Midbrain (tissue), 1 donor: ENCODE data around the gene RUNDC1.
A peak's percentile ranks its signal among the peaks of the same experiment; 100 is the strongest.
"Not testable (repeated sequence)": the region's sequence is repeated elsewhere in the genome, so short reads cannot be mapped to it uniquely, and the experiment has no call there.

Experiments used
- DNase-seq: peaks from one replicate; lab custom pipeline; 2025; lab: John Stamatoyannopoulos, UW

RUNDC1 gene

DNA sequence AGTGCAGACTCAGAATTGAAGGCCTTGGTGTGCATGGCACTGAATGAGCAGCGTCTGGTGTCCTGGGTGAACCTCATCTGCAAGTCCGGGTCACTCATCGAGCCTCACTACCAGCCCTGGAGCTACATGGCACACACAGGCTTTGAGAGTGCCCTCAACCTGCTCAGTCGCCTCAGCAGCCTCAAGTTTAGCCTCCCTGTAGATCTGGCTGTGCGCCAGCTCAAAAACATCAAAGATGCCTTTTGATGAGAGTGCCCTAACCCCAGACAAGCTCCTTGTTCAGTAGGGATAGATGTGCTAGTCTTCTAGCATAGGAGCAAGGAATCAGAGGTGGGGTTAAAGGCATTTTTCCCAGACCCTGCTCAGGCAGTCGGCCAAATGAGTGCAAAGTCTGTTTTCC is 11.1 kb downstream of the RUNDC1 start:
- DNase-seq, result no peak

DNA sequence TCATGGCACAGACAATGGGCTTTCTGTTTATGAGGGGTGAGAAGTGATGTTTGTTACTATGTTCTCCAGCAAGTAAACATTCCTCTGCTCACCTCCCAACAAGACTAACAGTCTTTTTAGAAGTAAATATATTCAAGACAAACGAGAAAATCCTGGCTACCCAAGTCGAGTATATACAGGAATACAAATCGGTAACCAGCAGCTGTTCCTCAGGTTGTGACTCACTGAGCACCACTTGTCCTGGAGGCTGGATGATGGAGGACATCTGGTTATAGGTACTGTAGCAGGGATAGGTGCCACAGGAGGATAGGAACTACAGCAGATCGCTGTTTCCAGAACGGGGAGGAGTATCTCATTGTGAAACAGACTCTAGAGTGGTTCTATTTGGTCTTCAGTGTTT is 12.5 kb downstream of the RUNDC1 start:
- DNase-seq, result no peak

DNA sequence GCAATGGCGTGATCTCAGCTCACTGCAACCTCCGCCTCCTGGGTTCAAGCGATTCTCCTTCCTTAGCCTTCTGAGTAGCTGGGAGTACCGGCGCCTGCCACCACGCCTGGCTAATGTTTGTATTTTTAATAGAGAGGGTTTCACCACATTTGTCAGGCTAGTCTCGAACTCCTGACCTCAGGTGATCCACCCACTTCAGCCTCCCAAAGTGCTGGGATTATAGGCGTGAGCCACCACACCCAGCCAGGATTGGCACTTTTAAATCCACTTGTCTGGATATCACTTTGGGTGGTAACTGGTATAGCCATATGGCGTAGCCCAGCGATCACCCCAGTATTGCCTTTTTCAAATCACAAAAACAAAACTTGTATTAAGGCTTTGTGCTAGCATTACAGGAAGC is 13.5 kb downstream of the RUNDC1 start:
- not testable (repeated sequence) for DNase-seq

DNA sequence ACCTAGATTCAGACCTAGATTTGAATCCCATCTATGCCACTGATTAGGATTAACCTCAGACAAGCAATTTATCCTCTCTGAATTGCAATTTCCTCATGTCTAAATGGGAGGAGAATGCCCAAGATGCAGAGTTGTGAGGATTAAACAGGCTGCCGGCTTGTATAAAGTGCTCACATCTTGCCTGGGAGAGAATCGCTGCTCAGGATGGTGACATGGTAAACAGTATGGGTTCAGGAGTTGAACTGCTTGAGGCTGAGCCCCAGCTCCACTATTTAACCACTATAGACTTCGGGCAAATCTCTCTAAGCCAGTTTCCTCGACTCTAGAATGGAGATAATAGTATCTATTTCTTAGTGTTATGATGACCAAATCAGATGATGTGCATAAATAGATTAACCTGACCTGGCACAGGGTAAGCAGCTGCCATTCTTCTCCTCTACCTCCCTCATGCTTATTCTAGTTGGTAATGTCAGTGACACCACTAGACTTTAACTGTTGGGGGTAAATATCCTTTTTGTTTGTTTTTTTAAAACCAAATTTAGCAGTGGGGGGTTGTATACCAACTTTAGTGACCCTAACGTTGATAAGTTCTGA is 17.1 kb downstream of the RUNDC1 start:
- no peak for DNase-seq

DNA sequence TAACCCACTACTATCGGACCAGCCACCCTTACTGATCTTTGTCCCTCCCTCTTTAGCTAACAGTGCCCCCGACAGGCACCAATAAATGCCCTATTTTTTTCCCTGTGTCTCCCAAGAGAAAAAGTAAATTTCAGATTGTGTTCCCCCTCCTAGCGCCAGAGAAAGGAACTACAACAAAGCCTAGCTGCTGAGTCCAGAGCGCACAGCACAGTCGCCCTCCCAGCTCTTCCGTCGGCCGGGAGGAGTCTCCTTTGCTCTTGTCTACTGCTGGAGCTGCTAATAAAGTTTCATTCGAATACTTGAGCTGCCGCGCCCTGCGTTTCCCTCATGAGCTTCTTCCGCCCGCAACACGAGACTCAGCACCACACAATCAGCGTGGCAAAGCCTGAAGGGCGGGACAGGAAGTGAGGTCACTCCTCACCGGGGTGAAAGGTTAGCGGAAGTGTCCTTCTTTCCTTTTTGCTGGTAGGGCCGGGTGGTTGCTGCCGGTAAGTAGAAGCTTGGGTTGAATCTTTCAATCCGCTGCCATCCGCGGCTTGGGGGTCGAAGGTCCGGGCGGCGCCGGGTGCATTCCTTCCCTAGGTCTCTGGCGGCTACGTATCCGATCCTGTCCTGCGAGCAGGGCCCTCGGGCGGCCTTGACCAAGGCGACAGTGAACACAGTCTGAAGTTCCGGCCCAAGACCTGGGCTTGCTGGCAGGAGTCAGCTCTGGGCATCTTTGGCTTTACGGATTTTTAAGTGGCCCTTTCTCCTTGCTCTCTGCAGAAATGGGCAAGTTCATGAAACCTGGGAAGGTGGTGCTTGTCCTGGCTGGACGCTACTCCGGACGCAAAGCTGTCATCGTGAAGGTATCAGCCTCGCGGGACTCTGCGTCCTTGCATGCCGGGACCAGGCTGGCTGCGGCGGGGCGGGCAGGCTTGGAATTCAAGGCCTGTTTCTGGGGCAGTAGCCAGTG is 17.9 kb downstream of the RUNDC1 start, which contains the start of gene RPL27:
RPL27 (plus strand) TSS at position 436 of the 955 bp plus-strand sequence; CDS start at position 768, 332 bp downstream.
- DNase-seq, result peak; percentile 99

DNA sequence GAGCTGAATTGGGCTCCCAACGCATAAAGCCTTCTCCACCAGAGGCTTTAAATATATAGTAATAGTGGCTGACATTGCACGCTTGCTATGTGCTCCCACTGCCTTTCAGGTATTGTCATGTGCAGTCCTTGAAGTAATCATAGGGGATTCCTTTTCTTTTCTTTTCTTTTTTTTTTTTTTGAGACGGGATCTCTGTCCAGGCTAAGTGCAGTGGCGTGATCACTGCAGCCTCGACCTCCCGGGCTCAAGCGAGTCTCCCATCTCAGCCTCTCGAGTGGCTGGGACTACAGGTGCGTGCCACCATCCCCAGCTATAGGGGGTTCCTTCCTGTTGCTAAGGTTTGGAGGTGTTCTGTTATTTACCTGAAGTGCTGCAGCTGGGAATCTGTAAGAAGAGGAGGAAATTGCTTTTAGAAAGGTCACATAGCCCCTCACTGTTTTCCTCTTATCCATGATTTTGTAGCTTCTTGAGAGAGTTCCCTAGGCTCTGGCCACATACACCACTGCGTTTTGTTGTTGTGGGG is 18.7 kb downstream of the RUNDC1 start:
- DNase-seq, result no peak

DNA sequence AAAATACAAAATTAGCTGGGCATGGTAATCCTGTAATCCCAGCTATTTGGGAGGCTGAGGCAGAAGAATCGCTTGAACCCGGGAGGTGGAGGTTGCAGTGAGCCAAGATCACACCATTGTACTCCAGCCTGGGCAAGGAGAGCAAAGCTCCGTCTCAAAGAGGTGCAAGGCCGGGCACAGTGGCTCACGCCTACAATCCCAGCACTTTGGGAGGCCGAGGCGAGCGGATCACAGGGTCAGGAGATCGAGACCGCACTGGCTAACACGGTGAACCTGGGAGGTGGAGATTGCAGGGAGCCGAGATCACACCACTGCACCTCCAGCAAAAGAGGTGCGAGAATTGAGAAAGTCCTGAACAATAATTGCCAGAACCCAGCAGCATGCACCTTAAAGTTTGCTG is 20.5 kb downstream of the RUNDC1 start:
- DNase-seq, result not testable (repeated sequence)

DNA sequence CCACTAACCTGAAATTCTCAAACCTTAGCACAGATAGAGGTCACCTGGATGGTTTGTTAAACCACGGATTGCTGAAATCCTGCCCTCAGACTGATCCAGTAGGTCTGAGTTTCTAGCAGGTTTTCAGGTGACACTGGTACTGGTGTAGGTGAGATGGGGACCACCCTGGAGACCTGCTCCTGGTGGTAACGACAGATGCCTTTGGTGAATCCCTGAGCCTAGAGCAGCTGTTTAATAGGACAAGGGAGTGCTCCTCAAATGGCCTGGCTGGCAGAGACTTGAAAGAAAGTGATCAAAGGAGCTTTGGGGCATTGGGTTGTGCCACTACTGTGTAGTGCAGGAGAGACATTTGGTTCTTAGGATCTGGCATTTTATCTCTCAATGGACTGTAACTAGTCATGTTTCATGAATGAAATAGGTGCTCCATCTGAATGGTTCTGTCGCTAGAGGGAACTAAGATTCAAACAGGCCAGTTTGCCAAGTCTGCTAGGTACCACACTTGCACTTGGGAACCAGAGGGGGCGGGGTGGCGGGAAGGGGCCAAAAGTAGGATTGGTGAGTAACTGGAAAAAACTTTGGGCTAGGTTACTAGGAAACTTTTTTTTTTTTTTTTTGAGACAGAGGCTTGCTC is 23.3 kb downstream of the RUNDC1 start:
- DNase-seq, result no peak

DNA sequence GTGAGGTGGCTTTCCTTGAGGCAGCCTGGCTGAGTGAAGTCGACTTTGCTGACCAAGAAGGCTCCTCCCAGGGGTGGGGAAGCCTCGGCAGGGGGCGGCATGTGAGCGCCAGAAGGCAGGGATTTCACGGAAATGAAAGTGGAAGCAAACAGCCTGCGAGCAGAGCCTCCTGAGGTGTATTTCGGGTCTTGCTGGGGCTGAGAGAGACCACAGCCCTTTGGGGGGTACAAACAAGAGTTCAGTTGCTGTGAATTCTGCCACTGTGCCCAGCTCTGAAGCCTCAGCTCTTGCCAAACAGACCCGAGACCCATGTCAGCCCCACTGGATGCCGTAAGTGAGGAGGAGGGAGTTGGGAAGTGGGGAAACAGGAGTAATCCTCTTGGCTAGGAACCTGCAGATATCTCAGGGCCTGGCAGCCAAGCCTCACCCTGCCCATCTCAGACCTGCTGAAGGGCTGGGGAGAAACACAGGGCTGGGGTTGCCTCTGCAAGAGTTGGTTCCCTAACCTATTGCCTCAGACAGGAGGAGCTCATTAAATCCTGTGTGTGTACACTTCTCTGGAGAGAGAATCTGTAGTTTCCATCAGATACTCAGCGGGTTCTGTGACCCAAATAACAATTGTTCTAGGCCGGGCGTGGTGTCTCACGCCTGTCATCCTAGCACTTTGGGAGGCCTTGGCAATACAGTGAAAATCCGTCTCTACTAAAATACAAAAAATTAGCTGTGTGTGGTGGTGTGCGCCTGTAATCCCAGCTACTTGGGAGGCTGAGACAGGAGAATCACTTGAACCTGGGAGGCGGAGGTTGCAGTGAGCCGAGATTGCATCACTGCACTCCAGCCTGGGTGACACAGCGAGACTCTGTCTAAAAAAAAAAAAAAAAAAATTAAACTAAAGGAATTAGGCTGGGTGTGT is 26.5 kb downstream of the RUNDC1 start, which contains the start of gene IFI35:
IFI35 (plus strand) TSS at position 146 of the 913 bp plus-strand sequence; CDS start at position 310, 164 bp downstream.
- DNase-seq, result peak; percentile 76

DNA sequence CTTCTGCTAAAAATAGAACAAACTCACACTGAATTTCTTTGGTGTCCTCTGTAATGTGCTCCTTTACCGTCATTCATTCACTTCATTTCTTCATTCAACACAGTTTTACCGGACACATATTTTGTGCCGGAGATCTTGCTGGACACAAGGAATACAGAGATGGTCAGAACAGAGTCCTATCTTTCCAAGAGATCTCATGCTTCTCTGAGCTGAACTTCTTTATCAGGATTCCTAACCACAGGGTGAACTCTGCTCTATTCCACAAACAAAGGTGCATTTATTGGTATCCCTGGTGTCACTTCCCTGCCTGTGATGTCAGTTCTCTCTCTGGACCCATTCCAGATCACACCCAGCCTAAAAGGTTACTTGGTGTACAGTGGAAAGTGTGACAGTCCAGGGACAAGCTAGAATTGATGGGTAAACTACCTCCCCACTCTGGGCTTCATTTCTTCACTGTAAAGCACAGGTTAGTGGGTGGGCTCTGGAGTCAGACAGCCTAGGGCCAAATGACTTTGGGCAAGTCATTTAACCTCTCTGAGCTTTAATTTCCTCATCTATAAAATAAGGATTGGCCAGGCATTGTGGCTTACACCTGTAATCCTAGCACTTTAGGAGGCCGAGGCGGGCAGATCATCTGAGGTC is 30.4 kb downstream of the RUNDC1 start:
- DNase-seq, result no peak

DNA sequence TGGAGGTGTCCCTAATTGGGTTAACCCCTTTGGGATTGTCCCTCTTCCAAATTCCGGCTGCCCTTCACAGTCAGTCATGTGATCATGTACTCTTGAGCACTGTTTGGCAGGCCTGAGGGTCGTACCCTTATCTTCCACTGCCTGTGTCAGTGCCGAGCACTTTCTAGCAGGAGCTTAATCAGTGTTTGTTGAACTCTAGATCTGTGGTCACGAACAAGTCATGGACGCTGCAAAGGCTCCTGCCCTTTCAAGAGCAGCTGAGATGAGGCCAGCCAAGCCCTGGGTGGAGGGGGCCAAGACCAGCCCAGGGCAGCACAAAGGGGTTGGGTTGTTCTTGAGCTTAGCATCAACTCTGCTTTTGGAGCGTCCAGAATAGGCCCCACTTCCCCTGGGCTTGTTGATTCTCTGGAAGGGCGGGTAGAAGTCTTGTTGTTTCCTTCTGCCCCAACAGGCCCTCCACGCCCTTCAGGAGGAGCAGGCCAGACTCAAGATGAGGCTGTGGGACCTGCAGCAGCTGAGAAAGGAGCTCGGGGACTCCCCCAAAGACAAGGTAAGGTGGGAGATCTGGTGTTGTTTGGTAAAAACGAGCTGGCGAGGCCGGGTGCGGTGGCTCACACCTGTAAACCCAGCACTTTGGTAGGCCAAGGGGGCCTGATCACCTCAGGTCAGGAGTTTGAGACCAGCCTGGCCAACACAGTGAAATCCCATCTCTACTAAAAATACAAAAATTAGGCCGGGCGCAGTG is 31.5 kb downstream of the RUNDC1 start:
- DNase-seq, result no peak

DNA sequence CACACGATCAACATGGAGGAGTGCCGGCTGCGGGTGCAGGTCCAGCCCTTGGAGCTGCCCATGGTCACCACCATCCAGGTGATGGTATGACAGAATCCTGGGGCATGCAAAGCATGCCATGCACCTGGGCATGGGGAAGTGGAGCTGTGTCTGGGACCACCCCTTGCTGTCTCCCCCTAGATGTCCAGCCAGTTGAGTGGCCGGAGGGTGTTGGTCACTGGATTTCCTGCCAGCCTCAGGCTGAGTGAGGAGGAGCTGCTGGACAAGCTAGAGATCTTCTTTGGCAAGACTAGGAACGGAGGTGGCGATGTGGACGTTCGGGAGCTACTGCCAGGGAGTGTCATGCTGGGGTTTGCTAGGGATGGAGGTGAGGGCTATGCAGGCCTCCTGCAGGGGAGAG is 32.9 kb downstream of the RUNDC1 start:
- DNase-seq, result no peak

DNA sequence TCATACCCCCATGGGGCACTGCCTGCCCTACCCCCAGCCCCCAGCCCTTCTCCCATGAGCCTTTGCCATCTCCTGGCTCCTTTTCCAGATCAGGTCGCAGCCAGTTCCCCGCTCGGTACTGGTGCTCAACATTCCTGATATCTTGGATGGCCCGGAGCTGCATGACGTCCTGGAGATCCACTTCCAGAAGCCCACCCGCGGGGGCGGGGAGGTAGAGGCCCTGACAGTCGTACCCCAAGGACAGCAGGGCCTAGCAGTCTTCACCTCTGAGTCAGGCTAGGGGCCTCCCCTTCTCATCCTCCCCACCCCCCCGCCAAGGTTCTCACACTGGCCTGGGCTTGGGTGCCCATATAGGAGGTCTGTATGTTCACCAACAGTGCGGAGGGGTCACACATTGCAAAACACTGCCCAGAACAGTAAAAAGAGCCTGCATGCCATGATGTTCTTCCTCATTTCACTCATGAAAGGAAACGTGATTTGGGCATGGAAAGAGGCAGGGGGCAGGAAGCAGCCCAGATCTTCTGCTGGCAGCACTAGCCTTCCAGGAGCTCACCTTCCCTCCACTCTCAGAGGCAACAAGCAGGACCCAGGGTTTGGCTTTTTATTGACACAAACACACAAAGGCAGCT is 33.8 kb downstream of the RUNDC1 start:
- no peak for DNase-seq

DNA sequence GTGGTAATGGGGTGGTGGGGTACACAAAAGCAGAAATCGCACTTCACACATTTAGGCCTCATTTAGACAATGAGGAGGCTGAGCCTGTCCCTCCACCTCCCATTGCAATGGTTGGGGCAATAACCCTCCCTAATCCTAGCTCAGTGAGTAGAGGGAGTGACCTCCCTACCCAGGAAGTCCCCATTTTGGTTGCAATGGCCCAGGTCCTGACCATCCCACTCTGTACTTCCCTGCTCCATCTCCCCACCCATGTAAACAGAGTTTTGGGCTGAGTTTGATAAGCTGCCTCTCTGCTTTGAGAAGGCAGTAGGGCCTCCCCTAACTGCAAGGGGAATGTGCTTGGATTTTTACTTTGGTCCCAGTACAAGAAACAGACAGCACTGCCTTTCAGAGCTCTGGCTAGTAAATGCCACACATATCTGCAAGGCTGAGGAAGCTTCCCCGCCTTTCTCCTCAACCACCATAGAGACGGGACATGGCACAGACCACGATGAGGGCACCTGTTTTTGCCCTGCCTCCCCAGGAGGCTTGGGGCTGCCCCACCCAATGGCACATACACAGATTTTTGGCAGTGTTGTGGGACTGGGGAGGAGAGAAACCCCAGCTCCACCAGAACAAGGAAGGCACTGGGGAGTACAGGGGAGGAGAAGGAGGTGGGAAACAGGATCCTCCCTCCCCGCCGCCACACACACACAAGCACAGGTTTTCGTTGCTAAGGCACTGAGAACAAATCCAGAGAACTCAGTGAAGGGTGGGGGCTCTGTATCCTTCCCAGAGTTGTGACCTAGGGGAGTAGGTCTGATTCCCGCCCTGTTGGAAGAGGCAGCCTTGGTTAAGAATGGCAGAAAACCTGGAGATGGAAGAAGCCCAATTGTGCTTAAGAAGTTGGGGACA is 34.5 kb downstream of the RUNDC1 start:
- DNase-seq, result no peak

DNA sequence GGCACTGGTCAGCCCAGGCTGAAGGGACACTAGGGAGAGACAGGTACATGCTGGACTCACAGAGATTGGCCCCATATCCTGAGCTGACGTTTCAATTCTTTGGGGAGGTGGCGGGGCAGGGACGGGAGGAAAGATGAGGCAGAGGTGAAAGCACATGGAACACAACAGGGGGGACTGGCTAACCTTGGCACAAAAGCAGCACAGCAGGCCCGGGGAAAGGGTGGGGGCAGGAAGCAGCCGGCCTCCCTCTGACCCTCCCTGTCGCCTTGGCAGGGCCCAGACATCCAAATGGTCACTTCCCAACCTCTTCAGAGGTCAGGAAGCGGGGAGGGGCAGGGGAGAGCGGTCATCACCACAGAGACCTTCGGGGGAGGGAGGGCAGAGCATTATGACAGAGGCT is 35.2 kb downstream of the RUNDC1 start:
- DNase-seq, result no peak

DNA sequence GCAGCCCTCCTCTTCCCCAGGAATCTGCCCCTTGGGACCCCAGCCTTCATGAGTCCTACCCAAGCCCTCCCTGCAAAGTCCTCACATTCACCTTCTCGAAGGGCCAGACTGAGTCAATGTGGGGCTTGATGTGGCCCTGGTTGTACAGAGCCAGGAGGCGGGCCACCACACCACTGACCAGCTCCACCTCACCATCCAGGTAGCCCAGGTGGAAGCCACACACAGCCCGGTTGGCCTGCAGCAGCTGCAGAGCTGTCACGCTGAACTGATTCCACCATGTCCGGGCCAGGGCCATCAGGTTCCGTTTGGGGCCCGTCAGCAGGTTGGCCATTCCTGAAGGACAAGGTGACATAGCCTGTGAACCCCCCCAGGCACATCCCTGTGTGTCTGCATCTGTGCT is 35.9 kb downstream of the RUNDC1 start:
- DNase-seq, result no peak

DNA sequence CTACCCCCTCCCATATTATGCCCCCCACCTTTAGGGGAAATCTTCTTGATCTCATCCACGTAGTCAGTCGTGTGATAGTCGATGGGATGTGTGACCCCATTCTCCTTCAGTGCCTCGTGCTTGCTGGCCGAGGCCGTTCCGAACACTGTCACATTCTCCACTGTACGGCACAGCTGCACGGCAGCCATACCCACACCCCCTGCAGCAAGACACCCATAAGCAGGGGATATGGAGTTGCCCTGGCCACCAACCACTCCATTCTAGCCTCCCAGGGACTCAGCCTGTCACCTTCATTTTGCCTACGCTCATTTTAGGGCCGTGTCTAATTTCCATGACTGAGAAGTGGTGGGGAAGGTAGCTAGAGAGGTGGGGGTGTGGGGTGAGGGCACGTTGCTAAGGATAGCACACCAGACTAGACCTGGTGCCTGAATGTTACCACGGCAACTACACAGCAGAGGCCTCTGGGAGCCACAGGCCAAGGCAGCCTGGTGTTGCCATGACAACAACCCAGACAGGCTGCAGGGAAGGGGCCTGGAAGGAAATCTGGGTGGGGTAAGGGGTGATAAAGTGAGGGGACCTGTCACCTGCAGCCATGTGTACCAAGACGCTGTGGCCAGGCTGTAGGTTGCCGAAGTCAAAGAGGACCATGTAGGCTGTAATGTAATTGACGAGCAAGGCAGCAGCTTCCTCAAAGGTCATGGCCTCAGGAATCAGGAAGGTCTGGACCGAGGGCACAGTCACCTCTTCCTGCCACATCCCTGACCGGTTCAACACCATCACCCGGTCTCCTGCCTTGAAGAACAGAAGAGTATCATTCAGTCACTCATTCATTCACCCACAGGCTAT is 37.9 kb downstream of the RUNDC1 start:
- DNase-seq, result peak; percentile 10

DNA sequence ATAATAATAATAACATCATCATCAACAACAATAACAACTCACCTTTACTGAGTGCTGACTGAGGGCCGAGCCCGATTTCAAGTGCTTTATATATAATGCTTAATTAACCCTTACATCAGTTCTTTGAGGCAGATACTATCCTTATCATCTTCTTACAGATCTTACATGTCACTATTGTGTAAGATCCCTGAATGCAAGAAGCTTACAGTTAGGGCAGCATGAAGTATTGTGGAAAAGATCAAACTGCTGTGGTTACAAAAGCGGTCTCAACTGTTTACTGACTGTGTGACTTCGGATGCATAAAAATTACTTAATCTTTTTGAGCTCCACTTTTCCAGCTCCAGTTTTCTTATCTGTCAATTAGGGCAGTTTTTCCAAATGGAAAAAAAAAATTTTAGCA is 38.6 kb downstream of the RUNDC1 start:
- DNase-seq, result no peak
